Upper lobe of left lung (tissue), 4 donors: ENCODE results near the gene PYDC1.

Source experiments
- EP300 ChIP-seq, 4 donors: sonication (generic); formaldehyde crosslinking; IDR thresholded peaks; one replicate each; pipeline ENCODE4 v1.5.1; 2017; ENCODE audit warnings: antibody characterized with exemption in 4 of 4, control low read depth in 2 of 4
- POLR2A ChIP-seq, 4 donors: fragments of 450-650 bp; IDR thresholded peaks; one replicate each; pipeline ENCODE4 v1.5.1; 2016 to 2017; ENCODE audit warnings: antibody characterized with exemption in 4 of 4, mild to moderate bottlenecking in 2 of 4
- POLR2AphosphoS5 ChIP-seq, 2 donors: sonication (generic); formaldehyde crosslinking; IDR thresholded peaks; one replicate each; pipeline ENCODE4 v1.5.1; 2017; ENCODE audit warnings: antibody characterized with exemption in 2 of 2
- TF ChIP-seq, protein P1 (sequence below), 6 experiments: fragments of 450-650 bp in 4 of 6; fragments of 200-600 bp in 2 of 6; sonication (generic) in 2 of 6; IDR thresholded peaks; one replicate each; pipeline ENCODE4 v1.5.1; 2016 to 2019; ENCODE audit warnings: antibody characterized with exemption in 6 of 6

DNA sequence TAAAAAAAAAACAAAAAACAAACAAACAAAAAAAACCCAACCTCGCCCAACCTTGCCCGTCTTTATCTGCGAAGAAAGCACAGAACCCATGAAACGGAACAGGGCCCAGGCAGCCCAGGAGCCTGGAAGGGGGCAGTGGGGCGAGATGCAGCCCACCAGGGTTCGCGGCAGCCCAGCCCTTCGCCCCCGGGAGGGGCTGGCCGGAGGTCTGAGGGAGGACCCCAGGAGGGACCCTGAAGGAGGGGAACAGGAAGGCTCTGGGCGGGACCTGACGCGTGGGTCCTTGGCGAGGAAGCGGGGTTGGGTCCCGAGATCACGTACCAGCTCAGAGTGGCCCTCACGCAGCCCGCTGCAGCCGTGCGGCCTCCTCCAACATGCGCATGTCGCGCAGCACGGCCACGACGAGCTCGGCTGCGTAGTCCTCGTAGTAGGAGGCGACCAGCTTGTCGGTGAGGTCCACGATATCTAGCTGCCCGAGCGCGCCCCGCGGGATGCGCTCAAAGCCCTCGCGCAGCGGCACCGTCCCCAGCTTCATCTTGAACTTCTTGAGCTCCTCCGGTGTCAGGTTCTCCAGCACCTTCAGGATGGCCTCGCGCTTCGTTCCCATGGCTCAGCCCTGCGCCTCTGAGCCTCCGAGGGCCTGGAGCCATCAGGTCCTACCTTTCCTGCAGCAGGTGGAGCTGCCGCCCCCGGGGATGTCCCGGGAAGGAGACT, at the start of gene PYDC1:
- TF ChIP-seq, protein P1, sequence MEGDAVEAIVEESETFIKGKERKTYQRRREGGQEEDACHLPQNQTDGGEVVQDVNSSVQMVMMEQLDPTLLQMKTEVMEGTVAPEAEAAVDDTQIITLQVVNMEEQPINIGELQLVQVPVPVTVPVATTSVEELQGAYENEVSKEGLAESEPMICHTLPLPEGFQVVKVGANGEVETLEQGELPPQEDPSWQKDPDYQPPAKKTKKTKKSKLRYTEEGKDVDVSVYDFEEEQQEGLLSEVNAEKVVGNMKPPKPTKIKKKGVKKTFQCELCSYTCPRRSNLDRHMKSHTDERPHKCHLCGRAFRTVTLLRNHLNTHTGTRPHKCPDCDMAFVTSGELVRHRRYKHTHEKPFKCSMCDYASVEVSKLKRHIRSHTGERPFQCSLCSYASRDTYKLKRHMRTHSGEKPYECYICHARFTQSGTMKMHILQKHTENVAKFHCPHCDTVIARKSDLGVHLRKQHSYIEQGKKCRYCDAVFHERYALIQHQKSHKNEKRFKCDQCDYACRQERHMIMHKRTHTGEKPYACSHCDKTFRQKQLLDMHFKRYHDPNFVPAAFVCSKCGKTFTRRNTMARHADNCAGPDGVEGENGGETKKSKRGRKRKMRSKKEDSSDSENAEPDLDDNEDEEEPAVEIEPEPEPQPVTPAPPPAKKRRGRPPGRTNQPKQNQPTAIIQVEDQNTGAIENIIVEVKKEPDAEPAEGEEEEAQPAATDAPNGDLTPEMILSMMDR (IDR thresholded peaks at IDR 0.05): no peak
- TF ChIP-seq EP300 (IDR thresholded peaks at IDR 0.05) (no peak), POLR2A (IDR thresholded peaks at IDR 0.05) (no peak), POLR2AphosphoS5 (IDR thresholded peaks at IDR 0.05) (no peak)
